ENCODE results near the gene GTPBP3. TPM values are rescaled to one million over a fixed set of nuclear protein-coding genes. Genes with fewer than 3 reads are reported as not detected.
A peak's percentile ranks its signal among the peaks of the same experiment; 100 is the strongest.

The GTPBP3 gene
- total and polyA plus RNA-seq, 2 of the 8 experiments (the other 6 are each of a cell fraction or from before 2014, with no cell fraction given) = 30.4 to 56.0 TPM

DNA sequence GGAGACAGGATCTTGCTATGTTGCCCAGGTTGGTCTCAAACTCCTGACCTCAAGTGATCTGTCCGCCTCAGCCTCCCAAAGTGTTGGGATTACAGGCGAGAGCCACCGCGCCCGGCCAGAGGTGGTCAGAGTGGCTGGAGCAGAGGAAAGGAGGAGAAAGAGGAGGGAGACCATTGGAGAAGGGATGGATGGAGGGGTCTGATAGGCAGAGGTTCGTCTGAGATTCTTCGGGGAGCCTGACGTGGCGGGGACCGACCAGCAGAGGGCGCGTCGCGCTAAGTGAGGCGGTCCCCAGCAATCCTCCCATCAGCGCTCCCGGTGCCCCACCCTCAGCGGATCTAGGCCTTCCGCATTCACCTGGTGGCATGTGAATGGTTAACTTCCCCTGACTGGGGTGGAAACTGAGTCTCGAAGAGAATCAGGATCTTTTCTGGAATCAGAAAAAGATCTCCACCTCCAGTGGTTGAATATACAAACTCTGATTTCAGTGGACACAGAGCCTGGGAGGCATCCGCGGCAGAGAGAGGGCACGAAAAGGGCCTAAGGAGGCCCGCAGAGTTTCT, 8.8 kb downstream of the GTPBP3 start (continued):
- TF ChIP-seq POLR2A (IDR thresholded peaks at IDR 0.05; ENCODE audit: control extremely low read depth in 1 of 2, low read depth in 2 of 2, low read length in 2 of 2) = no peak
- no peak for TF ChIP-seq RXRA (IDR thresholded peaks at IDR 0.05; ENCODE audit: insufficient read depth, low read depth, low read length)
- peak; percentile 18; the same call in 1 of the 2 replicates for TF ChIP-seq SP1 (IDR thresholded peaks at IDR 0.05; ENCODE audit: low read depth, low read length)
- no peak for TF ChIP-seq SIX5 (IDR thresholded peaks at IDR 0.05; ENCODE audit: low read depth, low read length)
- TF ChIP-seq NRF1 (IDR thresholded peaks at IDR 0.05; ENCODE audit: low read depth, low read length) = no peak
- TF ChIP-seq, protein P1, sequence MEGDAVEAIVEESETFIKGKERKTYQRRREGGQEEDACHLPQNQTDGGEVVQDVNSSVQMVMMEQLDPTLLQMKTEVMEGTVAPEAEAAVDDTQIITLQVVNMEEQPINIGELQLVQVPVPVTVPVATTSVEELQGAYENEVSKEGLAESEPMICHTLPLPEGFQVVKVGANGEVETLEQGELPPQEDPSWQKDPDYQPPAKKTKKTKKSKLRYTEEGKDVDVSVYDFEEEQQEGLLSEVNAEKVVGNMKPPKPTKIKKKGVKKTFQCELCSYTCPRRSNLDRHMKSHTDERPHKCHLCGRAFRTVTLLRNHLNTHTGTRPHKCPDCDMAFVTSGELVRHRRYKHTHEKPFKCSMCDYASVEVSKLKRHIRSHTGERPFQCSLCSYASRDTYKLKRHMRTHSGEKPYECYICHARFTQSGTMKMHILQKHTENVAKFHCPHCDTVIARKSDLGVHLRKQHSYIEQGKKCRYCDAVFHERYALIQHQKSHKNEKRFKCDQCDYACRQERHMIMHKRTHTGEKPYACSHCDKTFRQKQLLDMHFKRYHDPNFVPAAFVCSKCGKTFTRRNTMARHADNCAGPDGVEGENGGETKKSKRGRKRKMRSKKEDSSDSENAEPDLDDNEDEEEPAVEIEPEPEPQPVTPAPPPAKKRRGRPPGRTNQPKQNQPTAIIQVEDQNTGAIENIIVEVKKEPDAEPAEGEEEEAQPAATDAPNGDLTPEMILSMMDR (IDR thresholded peaks at IDR 0.05; ENCODE audit: control extremely low read depth in 1 of 3, insufficient read depth in 1 of 3, low read depth in 1 of 3, low read length in 3 of 3) = peak; percentile 91 to 95 (median 93)
- TF ChIP-seq KDM1A (IDR thresholded peaks at IDR 0.05; ENCODE audit: borderline replicate concordance, low read length) = peak; percentile 71; the same call in 1 of the 2 replicates
- TF ChIP-seq GABPA (IDR thresholded peaks at IDR 0.05; ENCODE audit: borderline replicate concordance, insufficient read depth, low read length) = no peak
- no peak for TF ChIP-seq TAF1 (IDR thresholded peaks at IDR 0.05; ENCODE audit: low read depth, low read length)
